B cell (primary cell): ENCODE measurements around the gene GRK3. TPM values are rescaled to one million over a fixed set of nuclear protein-coding genes. Genes with fewer than 3 reads are reported as not detected.

ENCODE experiments used
- ATAC-seq: fragments of 200-7000 bp; cut with Tn5 transposase; one replicate; pipeline ENCODE4 v1.10.0; 2021; ENCODE audit warnings: low read depth, mild to moderate bottlenecking, moderate number of reproducible peaks, moderate library complexity
- CTCF ChIA-PET: fragments of 350-600 bp; sonication (Branson Sonifier 250); formaldehyde crosslinking; loops from one replicate; lab custom pipeline; 2021; ENCODE audit warnings: antibody characterized with exemption, inconsistent platforms; lab: Charles Lee
- POLR2A ChIA-PET: fragments of 350-600 bp; sonication (Branson Sonifier 250); formaldehyde crosslinking; loops from one replicate; lab custom pipeline; 2021; ENCODE audit warnings: antibody characterized with exemption; lab: Charles Lee
- DNase-seq: peaks from one replicate; pipeline ENCODE4 v3.0.0; 2013
- H2AFZ ChIP-seq: 2 replicates; pipeline ENCODE4 v1.6.1; 2012; ENCODE audit warnings: mild to moderate bottlenecking, low read depth, low read length; ENCODE audit not compliant: insufficient read depth, poor library complexity, severe bottlenecking
- H3K27ac ChIP-seq, 2 donors: 1 replicate in 1 of 2; 2 replicates in 1 of 2; pipeline ENCODE4 v1.5.1; 2012 to 2013; ENCODE audit warnings: low read length in 2 of 2, mild to moderate bottlenecking in 2 of 2, moderate library complexity in 1 of 2
- H3K27me3 ChIP-seq, 4 experiments: fragments of 200-600 bp in 1 of 4; sonication (generic) in 1 of 4; replicated peaks in 1 of 4; 1 replicate in 2 of 4; 2 replicates in 2 of 4; pipeline versions ENCODE4 v1.6.1 to v1.7.0; 2013 to 2016; ENCODE audit warnings: low read length in 3 of 4, mild to moderate bottlenecking in 2 of 4, mixed read lengths in 1 of 4, moderate library complexity in 1 of 4; ENCODE audit not compliant: insufficient read depth in 4 of 4, control insufficient read depth in 3 of 4; ENCODE audit errors: control extremely low read depth in 1 of 4
- H3K36me3 ChIP-seq, 2 experiments: replicated peaks in 1 of 2; 1 replicate in 1 of 2; 2 replicates in 1 of 2; pipeline versions ENCODE4 v1.6.1 to v1.7.1; 2013; ENCODE audit warnings: low read length in 1 of 2; ENCODE audit not compliant: insufficient read depth in 2 of 2, control insufficient read depth in 1 of 2; ENCODE audit errors: control extremely low read depth in 1 of 2, extremely low read depth in 1 of 2
- H3K4me1 ChIP-seq, 2 donors: fragments of 200-600 bp in 1 of 2; sonication (generic) in 1 of 2; 1 replicate in 1 of 2; 2 replicates in 1 of 2; pipeline versions ENCODE4 v1.5.1 to v1.6.1; 2013 to 2017; ENCODE audit warnings: low read length in 2 of 2; ENCODE audit not compliant: control insufficient read depth in 2 of 2, insufficient read depth in 2 of 2
- H3K4me2 ChIP-seq: replicated peaks from 2 replicates; pipeline ENCODE3; 2012; ENCODE audit warnings: mild to moderate bottlenecking, low read depth, low read length; ENCODE audit not compliant: poor library complexity, severe bottlenecking
- H3K4me3 ChIP-seq, 5 experiments: fragments of 200-600 bp in 1 of 5; sonication (generic) in 1 of 5; 1 replicate in 3 of 5; 2 replicates in 2 of 5; pipeline versions ENCODE4 v1.5.1 to v1.7.0; 2011 to 2016; ENCODE audit warnings: low read length in 4 of 5, mild to moderate bottlenecking in 4 of 5, low read depth in 2 of 5, control low read depth in 1 of 5, moderate library complexity in 1 of 5; ENCODE audit not compliant: insufficient read depth in 1 of 5; ENCODE audit errors: control extremely low read depth in 1 of 5, extremely low read depth in 1 of 5
- H3K79me2 ChIP-seq: fragments of 200-600 bp; sonication (generic); one replicate; pipeline ENCODE4 v1.6.0; 2016; ENCODE audit warnings: low read length; ENCODE audit not compliant: control insufficient read depth, insufficient read depth
- H3K9ac ChIP-seq: fragments of 200-600 bp; sonication (generic); 2 replicates; pipeline ENCODE4 v1.6.1; 2017; ENCODE audit warnings: mild to moderate bottlenecking, low read length, moderate library complexity
- H3K9me3 ChIP-seq, 3 donors: one replicate each; pipeline versions ENCODE4 v1.6.1 to v1.7.1; 2013; ENCODE audit warnings: low read length in 2 of 3; ENCODE audit not compliant: control insufficient read depth in 2 of 3, insufficient read depth in 1 of 3; ENCODE audit errors: control extremely low read depth in 1 of 3
- H4K20me1 ChIP-seq: 2 replicates; pipeline ENCODE4 v1.6.0; 2012; ENCODE audit warnings: mild to moderate bottlenecking, low read length; ENCODE audit not compliant: insufficient read depth, control insufficient read depth, poor library complexity, severe bottlenecking
- H3K27ac Mint-ChIP-seq: one replicate; pipeline ENCODE4 v1.8.0; 2021; ENCODE audit warnings: mixed read lengths
- H3K27me3 Mint-ChIP-seq: one replicate; pipeline ENCODE4 v1.8.0; 2021; ENCODE audit warnings: mixed read lengths
- H3K4me1 Mint-ChIP-seq: one replicate; pipeline ENCODE4 v1.8.0; 2021; ENCODE audit warnings: mixed read lengths
- H3K4me3 Mint-ChIP-seq: one replicate; pipeline ENCODE4 v1.8.0; 2021; ENCODE audit warnings: mixed read lengths
- H3K9me3 Mint-ChIP-seq: one replicate; pipeline ENCODE4 v1.8.0; 2022; ENCODE audit warnings: mixed read lengths; ENCODE audit not compliant: insufficient read depth
- CTCF ChIP-seq: fragments of 200-600 bp; IDR thresholded peaks from one replicate; pipeline ENCODE4 v1.8.0; 2022; ENCODE audit warnings: antibody characterized with exemption, mild to moderate bottlenecking
- EZH2 ChIP-seq: IDR thresholded peaks from 2 replicates; pipeline ENCODE4 v1.6.1; 2012; ENCODE audit warnings: borderline replicate concordance, low read depth, mild to moderate bottlenecking, moderate library complexity, low read length; ENCODE audit not compliant: insufficient read depth, poor library complexity, severe bottlenecking
- WGBS: methylation state at CpG from one replicate; pipeline ENCODE4 v1.1.5; 2013; ENCODE audit warnings: missing lambda C conversion rate; ENCODE audit not compliant: insufficient coverage; 5-methylcytosine and 5-hydroxymethylcytosine counted together
- intact Hi-C: fragments of 100-400 bp; cut with micrococcal nuclease; formaldehyde crosslinking; loops from one replicate; pipeline ENCODE4 v1.10.0; 2022
- polyA plus RNA-seq: library from polyadenylated mRNA; depleted of rRNA; stranded (reverse); fragments of >200 nt; gene quantifications from 2 replicates; pipeline ENCODE4 v1.2.3, GENCODE V29; 2012
- total RNA-seq, 2 donors: library from RNA; stranded (reverse); fragments of 120-200 nt in 1 of 2; gene quantifications; 1 replicate in 1 of 2; 2 replicates in 1 of 2; pipeline versions ENCODE4 v1.2.3 to v1.2.4, GENCODE V29; 2013 to 2022

GRK3 gene
- total and polyA plus RNA-seq, 2 donors (not counting 1 experiment from before 2014, with no cell fraction given) = 17.6 to 61.0 TPM

- H3K4me2 ChIP-seq = no peak overlapping the region
- POLR2A ChIA-PET = no interaction called here
These were observed 104.0 kb downstream of the GRK3 start for GRCh38 chr22:25668437-25668836.

More at GRCh38 chr22:25668437-25668836, 104.0 kb downstream of the GRK3 start:
- Mint-ChIP-seq H3K9me3 (no peaks in the 10 kb centered on the region), H3K27me3 (no peaks in the 10 kb centered on the region), H3K4me3 (no peak overlapping the region), H3K4me1 (peaks cover 13% of the 10 kb centered on the region), H3K27ac (no peak overlapping the region)
- 95% methylated on average over 2 of the region's 2 CpGs for WGBS
- Histone ChIP-seq H4K20me1 (peaks cover 27% of the 10 kb centered on the region), H3K9me3 (no peaks in the 10 kb centered on the region), H3K79me2 (peaks cover 71% of the 10 kb centered on the region), H2AFZ (no peak overlapping the region), H3K27me3 (no peaks in the 10 kb centered on the region), H3K9ac (no peak overlapping the region), H3K4me3 (no peak overlapping the region), H3K36me3 (peaks cover 0 to 51% of the 10 kb centered on the region in 2 experiments), H3K4me1 (peaks cover 5 to 6% of the 10 kb centered on the region in 2 donors), H3K27ac (no peak overlapping the region)
- ATAC-seq = no peak
- DNase-seq = no peak
- intact Hi-C loops = no loop called here
- TF ChIP-seq EZH2 (no peak), CTCF (no peak)
- CTCF ChIA-PET = no interaction called here
